Measurements from ENCODE around the gene CLNS1A. TPM values are rescaled to one million over a fixed set of nuclear protein-coding genes. Genes with fewer than 3 reads are reported as not detected.

The CLNS1A gene
- total and polyA plus RNA-seq, 9 of the 15 experiments (the other 6 are each of a cell fraction or from before 2014, with no cell fraction given) = 146 to 472 (median 345) TPM

DNA sequence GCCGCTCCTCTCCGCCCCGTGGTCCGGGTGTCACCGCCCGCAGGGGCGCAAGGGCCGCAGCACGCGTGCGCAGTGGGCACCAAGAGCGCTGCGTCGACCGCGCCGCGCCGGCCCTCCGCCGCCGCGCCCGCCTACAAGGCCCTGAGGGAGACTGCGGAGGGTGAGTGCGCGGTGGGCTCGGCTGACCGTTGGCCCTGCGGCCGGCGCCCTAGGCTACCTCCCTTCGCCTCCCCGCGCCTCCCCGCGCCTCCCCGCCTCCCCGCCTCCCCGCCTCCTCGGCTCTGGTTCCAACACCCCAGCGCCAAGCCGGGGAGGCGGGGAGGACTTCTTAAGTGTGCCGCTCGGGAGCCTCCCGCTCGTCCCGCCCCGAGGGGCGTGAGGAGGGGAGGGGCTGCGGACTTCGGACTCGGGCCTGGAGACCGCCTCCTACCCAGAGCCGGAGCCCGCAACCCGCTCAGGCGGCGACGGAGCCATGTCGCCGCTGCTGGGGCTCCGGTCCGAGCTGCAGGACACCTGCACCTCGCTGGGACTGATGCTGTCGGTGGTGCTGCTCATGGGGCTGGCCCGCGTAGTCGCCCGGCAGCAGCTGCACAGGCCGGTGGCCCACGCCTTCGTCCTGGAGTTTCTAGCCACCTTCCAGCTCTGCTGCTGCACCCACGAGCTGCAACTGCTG lies 47.9 kb downstream of the CLNS1A start, which contains the start of gene AQP11 (continued):
- TF ChIP-seq, protein P1, sequence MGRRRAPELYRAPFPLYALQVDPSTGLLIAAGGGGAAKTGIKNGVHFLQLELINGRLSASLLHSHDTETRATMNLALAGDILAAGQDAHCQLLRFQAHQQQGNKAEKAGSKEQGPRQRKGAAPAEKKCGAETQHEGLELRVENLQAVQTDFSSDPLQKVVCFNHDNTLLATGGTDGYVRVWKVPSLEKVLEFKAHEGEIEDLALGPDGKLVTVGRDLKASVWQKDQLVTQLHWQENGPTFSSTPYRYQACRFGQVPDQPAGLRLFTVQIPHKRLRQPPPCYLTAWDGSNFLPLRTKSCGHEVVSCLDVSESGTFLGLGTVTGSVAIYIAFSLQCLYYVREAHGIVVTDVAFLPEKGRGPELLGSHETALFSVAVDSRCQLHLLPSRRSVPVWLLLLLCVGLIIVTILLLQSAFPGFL (CRISPR knock-in tag; IDR thresholded peaks at IDR 0.05) = no peak
- TF ChIP-seq ARID2 (IDR thresholded peaks at IDR 0.05) = no peak
- no peak for TF ChIP-seq FOS (IDR thresholded peaks at IDR 0.05; ENCODE audit: extremely low read depth, insufficient read length)
- no peak for TF ChIP-seq KLF10 (CRISPR knock-in tag; IDR thresholded peaks at IDR 0.05)
- TF ChIP-seq ESRRA (IDR thresholded peaks at IDR 0.05; ENCODE audit: borderline replicate concordance, low read depth) = peak; percentile 43; the same call in 1 of the 2 replicates
- no peak for TF ChIP-seq MTF1 (CRISPR knock-in tag; IDR thresholded peaks at IDR 0.05; ENCODE audit: borderline replicate concordance)
- no peak for TF ChIP-seq U2AF1 (optimal IDR thresholded peaks at IDR 0.05; ENCODE audit: low read depth, low read length)
- TF ChIP-seq, protein P2, sequence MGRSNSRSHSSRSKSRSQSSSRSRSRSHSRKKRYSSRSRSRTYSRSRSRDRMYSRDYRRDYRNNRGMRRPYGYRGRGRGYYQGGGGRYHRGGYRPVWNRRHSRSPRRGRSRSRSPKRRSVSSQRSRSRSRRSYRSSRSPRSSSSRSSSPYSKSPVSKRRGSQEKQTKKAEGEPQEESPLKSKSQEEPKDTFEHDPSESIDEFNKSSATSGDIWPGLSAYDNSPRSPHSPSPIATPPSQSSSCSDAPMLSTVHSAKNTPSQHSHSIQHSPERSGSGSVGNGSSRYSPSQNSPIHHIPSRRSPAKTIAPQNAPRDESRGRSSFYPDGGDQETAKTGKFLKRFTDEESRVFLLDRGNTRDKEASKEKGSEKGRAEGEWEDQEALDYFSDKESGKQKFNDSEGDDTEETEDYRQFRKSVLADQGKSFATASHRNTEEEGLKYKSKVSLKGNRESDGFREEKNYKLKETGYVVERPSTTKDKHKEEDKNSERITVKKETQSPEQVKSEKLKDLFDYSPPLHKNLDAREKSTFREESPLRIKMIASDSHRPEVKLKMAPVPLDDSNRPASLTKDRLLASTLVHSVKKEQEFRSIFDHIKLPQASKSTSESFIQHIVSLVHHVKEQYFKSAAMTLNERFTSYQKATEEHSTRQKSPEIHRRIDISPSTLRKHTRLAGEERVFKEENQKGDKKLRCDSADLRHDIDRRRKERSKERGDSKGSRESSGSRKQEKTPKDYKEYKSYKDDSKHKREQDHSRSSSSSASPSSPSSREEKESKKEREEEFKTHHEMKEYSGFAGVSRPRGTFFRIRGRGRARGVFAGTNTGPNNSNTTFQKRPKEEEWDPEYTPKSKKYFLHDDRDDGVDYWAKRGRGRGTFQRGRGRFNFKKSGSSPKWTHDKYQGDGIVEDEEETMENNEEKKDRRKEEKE (IDR thresholded peaks at IDR 0.05; ENCODE audit: borderline replicate concordance in 1 of 2, control insufficient read depth in 1 of 2, low read depth in 2 of 2, low read length in 1 of 2) = no peak
- no peak for TF ChIP-seq SMARCC2 (IDR thresholded peaks at IDR 0.05; ENCODE audit: low read depth)
- no peak for TF ChIP-seq FOXA3 (CRISPR knock-in tag; conservative IDR thresholded peaks at IDR 0.05 in 1 of 2, IDR thresholded peaks at IDR 0.05 in 1 of 2)
- no peak for TF ChIP-seq ZNF444 (CRISPR knock-in tag; IDR thresholded peaks at IDR 0.05)
- TF ChIP-seq POU5F1 (IDR thresholded peaks at IDR 0.05; ENCODE audit: borderline replicate concordance, low read depth, low read length, partially characterized antibody) = no peak
- no peak for TF ChIP-seq EWSR1 (IDR thresholded peaks at IDR 0.05; ENCODE audit: borderline replicate concordance, low read depth, partially characterized antibody)
- TF ChIP-seq BRCA1 (IDR thresholded peaks at IDR 0.05) = no peak
- no peak for TF ChIP-seq BRCA1 (CRISPR knock-in tag; IDR thresholded peaks at IDR 0.05)
- TF ChIP-seq, protein P3, sequence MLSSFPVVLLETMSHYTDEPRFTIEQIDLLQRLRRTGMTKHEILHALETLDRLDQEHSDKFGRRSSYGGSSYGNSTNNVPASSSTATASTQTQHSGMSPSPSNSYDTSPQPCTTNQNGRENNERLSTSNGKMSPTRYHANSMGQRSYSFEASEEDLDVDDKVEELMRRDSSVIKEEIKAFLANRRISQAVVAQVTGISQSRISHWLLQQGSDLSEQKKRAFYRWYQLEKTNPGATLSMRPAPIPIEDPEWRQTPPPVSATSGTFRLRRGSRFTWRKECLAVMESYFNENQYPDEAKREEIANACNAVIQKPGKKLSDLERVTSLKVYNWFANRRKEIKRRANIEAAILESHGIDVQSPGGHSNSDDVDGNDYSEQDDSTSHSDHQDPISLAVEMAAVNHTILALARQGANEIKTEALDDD (IDR thresholded peaks at IDR 0.05) = no peak

Measured in K562 (cell line).